Mononuclear cell (primary cell): ENCODE data around the gene CDK17. TPM values are rescaled to one million over a fixed set of nuclear protein-coding genes. Genes with fewer than 3 reads are reported as not detected.

Source experiments
- H3K27me3 ChIP-seq: 2 replicates; pipeline ENCODE4 v1.6.0; 2011; ENCODE audit warnings: low read length, control low read depth; ENCODE audit not compliant: insufficient read depth
- H3K4me1 ChIP-seq: 2 replicates; pipeline ENCODE4 v1.5.1; 2011; ENCODE audit warnings: mild to moderate bottlenecking, low read length, control low read depth; ENCODE audit not compliant: insufficient read depth
- H3K4me3 ChIP-seq: 2 replicates; pipeline ENCODE4 v1.5.1; 2011; ENCODE audit warnings: mild to moderate bottlenecking, low read length, moderate library complexity
- H3K9me3 ChIP-seq: 2 replicates; pipeline ENCODE4 v1.5.1; 2011; ENCODE audit warnings: low read depth, mild to moderate bottlenecking, control low read depth, low read length
- total RNA-seq: library from RNA; depleted of rRNA; stranded (reverse); fragments of >200 nt; gene quantifications from one replicate; pipeline ENCODE4 v1.2.3, GENCODE V29; 2012

CDK17 gene
- total RNA-seq, 1 donor, result 221 TPM

- H3K27me3 ChIP-seq, result no peaks in the 10 kb centered on the region
- no peaks in the 10 kb centered on the region for H3K9me3 ChIP-seq
- peaks cover 4% of the 10 kb centered on the region for H3K4me1 ChIP-seq
- no peak overlapping the region for H3K4me3 ChIP-seq
Observed at GRCh38 chr12:96247563-96247962, 152.7 kb downstream of the CDK17 start.

- no peaks in the 10 kb centered on the region for H3K9me3 ChIP-seq
- no peak overlapping the region for H3K4me3 ChIP-seq
- H3K4me1 ChIP-seq, result peaks cover 9% of the 10 kb centered on the region
- no peaks in the 10 kb centered on the region for H3K27me3 ChIP-seq
Observed at GRCh38 chr12:96246926-96247505, 153.2 kb downstream of the CDK17 start.

GRCh38 chr12:96244826-96245225, 155.4 kb downstream of the CDK17 start:
- no peaks in the 10 kb centered on the region for H3K9me3 ChIP-seq

GRCh38 chr12:96242597-96242996, 157.6 kb downstream of the CDK17 start:
- H3K4me1 ChIP-seq, result peaks cover 45% of the 10 kb centered on the region

More at GRCh38 chr12:96244826-96245225, 155.4 kb downstream of the CDK17 start:
- H3K27me3 ChIP-seq, result no peaks in the 10 kb centered on the region
- H3K4me3 ChIP-seq, result no peak overlapping the region
- H3K4me1 ChIP-seq, result peaks cover 26% of the 10 kb centered on the region

GRCh38 chr12:96241846-96242256, 158.4 kb downstream of the CDK17 start:
- Histone ChIP-seq H3K9me3 (no peaks in the 10 kb centered on the region), H3K27me3 (no peaks in the 10 kb centered on the region), H3K4me1 (peaks cover 52% of the 10 kb centered on the region), H3K4me3 (no peak overlapping the region)

More at GRCh38 chr12:96242597-96242996, 157.6 kb downstream of the CDK17 start:
- H3K9me3 ChIP-seq, result no peaks in the 10 kb centered on the region
- no peaks in the 10 kb centered on the region for H3K27me3 ChIP-seq
- no peak overlapping the region for H3K4me3 ChIP-seq

GRCh38 chr12:96241431-96241830, 158.8 kb downstream of the CDK17 start:
- Histone ChIP-seq H3K4me1 (peaks cover 57% of the 10 kb centered on the region), H3K4me3 (no peak overlapping the region), H3K27me3 (no peaks in the 10 kb centered on the region), H3K9me3 (no peaks in the 10 kb centered on the region)

- Histone ChIP-seq H3K4me3 (no peak overlapping the region), H3K9me3 (no peaks in the 10 kb centered on the region), H3K4me1 (peaks cover 64% of the 10 kb centered on the region), H3K27me3 (no peaks in the 10 kb centered on the region)
Observed at GRCh38 chr12:96240656-96241055, 159.6 kb downstream of the CDK17 start.

GRCh38 chr12:96239711-96240635, 160.3 kb downstream of the CDK17 start:
- H3K27me3 ChIP-seq, result no peaks in the 10 kb centered on the region
- H3K4me3 ChIP-seq, result no peak overlapping the region
- H3K4me1 ChIP-seq, result peaks cover 70% of the 10 kb centered on the region
- no peaks in the 10 kb centered on the region for H3K9me3 ChIP-seq

GRCh38 chr12:96238336-96239047, 161.7 kb downstream of the CDK17 start:
- Histone ChIP-seq H3K4me3 (no peak overlapping the region), H3K4me1 (peaks cover 70% of the 10 kb centered on the region), H3K27me3 (no peaks in the 10 kb centered on the region), H3K9me3 (no peaks in the 10 kb centered on the region)

- no peaks in the 10 kb centered on the region for H3K9me3 ChIP-seq
- no peak overlapping the region for H3K4me3 ChIP-seq
- no peaks in the 10 kb centered on the region for H3K27me3 ChIP-seq
- H3K4me1 ChIP-seq, result peaks cover 66% of the 10 kb centered on the region
Observed at GRCh38 chr12:96237465-96238077, 162.7 kb downstream of the CDK17 start.

- no peak overlapping the region for H3K4me3 ChIP-seq
- H3K4me1 ChIP-seq, result peaks cover 60% of the 10 kb centered on the region
- H3K27me3 ChIP-seq, result no peaks in the 10 kb centered on the region
- H3K9me3 ChIP-seq, result no peaks in the 10 kb centered on the region
Observed at GRCh38 chr12:96237035-96237434, 163.2 kb downstream of the CDK17 start.

- Histone ChIP-seq H3K4me3 (no peak overlapping the region), H3K4me1 (peaks cover 53% of the 10 kb centered on the region), H3K9me3 (no peaks in the 10 kb centered on the region), H3K27me3 (no peaks in the 10 kb centered on the region)
Observed at GRCh38 chr12:96236221-96236822, 163.9 kb downstream of the CDK17 start.

- Histone ChIP-seq H3K4me3 (no peak overlapping the region), H3K9me3 (no peaks in the 10 kb centered on the region), H3K27me3 (no peaks in the 10 kb centered on the region), H3K4me1 (peaks cover 46% of the 10 kb centered on the region)
Observed at GRCh38 chr12:96235484-96235826, 164.8 kb downstream of the CDK17 start.

GRCh38 chr12:96234591-96235483, 165.4 kb downstream of the CDK17 start:
- Histone ChIP-seq H3K4me3 (no peak overlapping the region), H3K27me3 (no peaks in the 10 kb centered on the region), H3K4me1 (peaks cover 44% of the 10 kb centered on the region), H3K9me3 (no peaks in the 10 kb centered on the region)
